ENCODE data around the gene EDEM2.
"Not testable (repeated sequence)": the region's sequence is repeated elsewhere in the genome, so short reads cannot be mapped to it uniquely, and the experiment has no call there.

Gene EDEM2

DNA sequence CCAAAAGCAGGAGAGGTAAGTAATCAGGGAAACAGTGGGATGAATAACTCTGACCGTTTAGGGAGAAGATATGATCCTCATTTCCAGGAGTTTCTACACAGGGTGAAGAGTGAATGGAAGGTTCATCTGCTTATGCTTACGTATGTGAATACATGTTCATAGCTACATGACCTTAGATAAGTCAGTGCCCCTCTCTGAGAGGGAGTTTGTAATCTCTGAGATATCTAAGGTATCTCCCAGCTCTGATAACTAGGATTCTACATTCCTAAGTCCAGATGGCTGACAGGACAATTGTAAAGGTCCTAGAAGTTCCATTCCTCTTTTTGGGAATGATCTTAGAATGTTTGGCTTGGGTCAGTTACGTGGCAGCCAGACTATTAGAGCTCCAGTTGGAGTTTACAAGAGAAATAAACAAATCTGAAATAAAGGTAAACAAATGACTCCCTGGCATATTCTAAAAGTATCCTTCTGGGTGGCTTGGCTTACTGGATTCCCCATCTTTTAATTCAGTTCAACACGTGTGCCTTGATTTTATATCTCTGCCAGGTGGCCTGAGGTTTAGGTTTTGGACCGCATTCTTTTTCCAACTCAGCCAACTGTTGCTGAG, 40.6 kb upstream of the EDEM2 start:
- H3K4me3 ChIP-seq (ENCODE audit: low read length): no peak overlapping the region
- no peak for DNase-seq (ENCODE audit: low read depth)
- TF ChIP-seq, protein P1, sequence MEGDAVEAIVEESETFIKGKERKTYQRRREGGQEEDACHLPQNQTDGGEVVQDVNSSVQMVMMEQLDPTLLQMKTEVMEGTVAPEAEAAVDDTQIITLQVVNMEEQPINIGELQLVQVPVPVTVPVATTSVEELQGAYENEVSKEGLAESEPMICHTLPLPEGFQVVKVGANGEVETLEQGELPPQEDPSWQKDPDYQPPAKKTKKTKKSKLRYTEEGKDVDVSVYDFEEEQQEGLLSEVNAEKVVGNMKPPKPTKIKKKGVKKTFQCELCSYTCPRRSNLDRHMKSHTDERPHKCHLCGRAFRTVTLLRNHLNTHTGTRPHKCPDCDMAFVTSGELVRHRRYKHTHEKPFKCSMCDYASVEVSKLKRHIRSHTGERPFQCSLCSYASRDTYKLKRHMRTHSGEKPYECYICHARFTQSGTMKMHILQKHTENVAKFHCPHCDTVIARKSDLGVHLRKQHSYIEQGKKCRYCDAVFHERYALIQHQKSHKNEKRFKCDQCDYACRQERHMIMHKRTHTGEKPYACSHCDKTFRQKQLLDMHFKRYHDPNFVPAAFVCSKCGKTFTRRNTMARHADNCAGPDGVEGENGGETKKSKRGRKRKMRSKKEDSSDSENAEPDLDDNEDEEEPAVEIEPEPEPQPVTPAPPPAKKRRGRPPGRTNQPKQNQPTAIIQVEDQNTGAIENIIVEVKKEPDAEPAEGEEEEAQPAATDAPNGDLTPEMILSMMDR (conservative IDR thresholded peaks at IDR 0.05; ENCODE audit: low read depth, low read length): no peak

DNA sequence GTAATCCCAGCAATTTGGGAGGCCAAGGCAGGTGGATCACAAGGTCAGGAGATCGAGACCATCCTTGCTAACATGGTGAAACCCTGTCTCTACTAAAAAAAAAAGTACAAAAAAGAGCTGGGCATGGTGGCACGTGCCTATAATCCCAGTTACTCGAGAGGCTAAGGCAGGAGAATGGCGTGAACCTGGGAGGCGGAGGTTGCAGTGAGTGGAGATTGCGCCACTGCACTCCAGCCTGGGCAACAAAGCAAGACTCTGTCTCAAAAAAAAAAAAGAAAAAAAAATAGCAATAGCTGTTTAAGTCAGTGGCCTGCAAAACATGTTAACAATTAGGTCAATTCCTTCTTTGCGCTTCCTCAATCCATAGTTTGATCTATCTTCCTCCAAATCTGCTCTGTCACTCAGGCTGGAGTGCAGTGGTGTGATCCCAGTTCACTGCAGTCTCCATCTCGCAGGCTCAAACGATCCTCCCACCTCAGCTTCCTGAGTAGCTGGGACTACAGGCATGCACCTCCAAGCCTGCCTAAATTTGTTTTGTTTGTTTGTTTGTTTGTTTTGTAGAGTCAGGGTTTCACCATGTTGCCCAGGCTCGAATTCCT, 39.7 kb upstream of the EDEM2 start:
- not testable (repeated sequence) for H3K4me3 ChIP-seq (ENCODE audit: low read length); DNase-seq (ENCODE audit: low read depth)

DNA sequence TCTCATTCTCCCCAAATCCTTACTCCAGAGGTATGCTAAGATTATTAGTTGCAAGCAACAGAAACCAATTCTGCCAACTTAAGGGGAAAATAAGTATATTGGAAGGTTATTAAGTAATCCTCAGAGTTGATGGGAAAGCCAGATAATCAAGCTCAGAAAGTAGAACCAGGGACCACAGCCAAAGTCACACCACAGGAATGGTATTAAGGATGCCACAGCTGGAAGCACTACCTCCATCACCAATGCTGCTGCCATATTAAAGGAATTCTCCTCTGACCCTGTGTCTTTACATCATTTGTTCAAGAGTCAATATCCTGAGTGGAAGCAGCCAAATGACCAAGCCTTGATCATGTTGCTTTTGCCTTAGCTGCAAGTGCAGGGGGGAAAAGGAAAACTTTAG, 34.6 kb upstream of the EDEM2 start:
- no peak overlapping the region for H3K4me3 ChIP-seq (ENCODE audit: low read length)
- TF ChIP-seq, protein P1 (conservative IDR thresholded peaks at IDR 0.05; ENCODE audit: low read depth, low read length): no peak
- DNase-seq (ENCODE audit: low read depth): peak; percentile 38

DNA sequence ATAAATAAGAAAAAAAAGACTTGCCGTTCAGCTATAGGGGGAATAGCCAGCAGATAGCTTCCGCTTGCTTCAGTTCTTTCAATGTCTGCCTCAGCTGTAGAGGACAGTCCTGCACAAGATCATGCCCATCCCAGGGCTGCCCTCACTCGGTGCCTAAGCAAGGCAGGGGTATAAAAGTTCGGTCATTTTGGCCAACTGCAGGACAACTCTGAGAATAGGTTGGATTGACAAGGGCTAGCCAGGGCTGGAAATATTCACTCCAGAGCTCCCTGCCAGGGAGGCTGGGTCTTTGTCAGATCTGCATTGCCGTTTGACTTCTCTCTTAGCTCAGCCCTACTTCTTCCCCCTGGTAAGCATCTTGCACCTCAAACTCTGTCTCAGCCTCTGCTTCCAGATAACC, 33.1 kb upstream of the EDEM2 start:
- no peak for DNase-seq (ENCODE audit: low read depth)
- no peak overlapping the region for H3K4me3 ChIP-seq (ENCODE audit: low read length)
- TF ChIP-seq, protein P1 (conservative IDR thresholded peaks at IDR 0.05; ENCODE audit: low read depth, low read length): no peak

- TF ChIP-seq, protein P1 (conservative IDR thresholded peaks at IDR 0.05; ENCODE audit: low read depth, low read length): no peak
- no peak for DNase-seq (ENCODE audit: low read depth)
- H3K4me3 ChIP-seq (ENCODE audit: low read length): no peak overlapping the region
Observed at GRCh38 chr20:35179292-35180212, 32.4 kb upstream of the EDEM2 start.

DNA sequence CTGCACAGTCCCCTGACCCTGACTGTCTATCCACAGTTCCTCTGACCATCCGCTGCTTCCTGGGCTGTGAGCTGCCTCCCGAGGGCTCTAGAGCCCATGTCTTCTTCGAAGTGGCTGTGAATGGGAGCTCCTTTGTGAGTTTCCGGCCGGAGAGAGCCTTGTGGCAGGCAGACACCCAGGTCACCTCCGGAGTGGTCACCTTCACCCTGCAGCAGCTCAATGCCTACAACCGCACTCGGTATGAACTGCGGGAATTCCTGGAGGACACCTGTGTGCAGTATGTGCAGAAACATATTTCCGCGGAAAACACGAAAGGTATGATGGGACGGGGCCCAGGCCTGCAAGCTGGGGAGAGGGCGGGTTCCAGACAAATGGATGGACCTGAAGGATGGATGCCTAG, 29.0 kb upstream of the EDEM2 start:
- TF ChIP-seq, protein P1 (conservative IDR thresholded peaks at IDR 0.05; ENCODE audit: low read depth, low read length): no peak
- DNase-seq (ENCODE audit: low read depth): no peak
- no peak overlapping the region for H3K4me3 ChIP-seq (ENCODE audit: low read length)

- no peak for DNase-seq (ENCODE audit: low read depth)
- TF ChIP-seq, protein P1 (conservative IDR thresholded peaks at IDR 0.05; ENCODE audit: low read depth, low read length): no peak
- H3K4me3 ChIP-seq (ENCODE audit: low read length): no peak overlapping the region
Observed at GRCh38 chr20:35174458-35175216, 27.5 kb upstream of the EDEM2 start.

Data from retinal pigment epithelial cell (primary cell).